Frontal cortex (tissue), 4 donors: ENCODE measurements around the gene SCRN1. TPM values are rescaled to one million over a fixed set of nuclear protein-coding genes. Genes with fewer than 3 reads are reported as not detected.

Source experiments
- DNase-seq, 2 donors: peaks; one replicate each; pipeline ENCODE4 v3.0.0; 2012; ENCODE audit warnings: low spot score in 2 of 2
- FAIRE-seq: peaks from 2 replicates; lab custom pipeline; 2012; peaks lifted over from hg19 to GRCh38; lab: Jason Lieb, UNC
- small RNA-seq: library from RNA; depleted of rRNA; stranded (forward); fragments of <200 nt; gene quantifications from one replicate; pipeline ENCODE3, GENCODE V24; 2014
- total RNA-seq: library from RNA; depleted of rRNA; stranded (reverse); fragments of >200 nt; gene quantifications from one replicate; pipeline ENCODE4 v1.2.3, GENCODE V29; 2014
- donor health status: control.
- donor health status: control.
- donor health status: control.

The SCRN1 gene
- total RNA-seq, 1 donor from 2014 or later = 88.5 TPM

DNA sequence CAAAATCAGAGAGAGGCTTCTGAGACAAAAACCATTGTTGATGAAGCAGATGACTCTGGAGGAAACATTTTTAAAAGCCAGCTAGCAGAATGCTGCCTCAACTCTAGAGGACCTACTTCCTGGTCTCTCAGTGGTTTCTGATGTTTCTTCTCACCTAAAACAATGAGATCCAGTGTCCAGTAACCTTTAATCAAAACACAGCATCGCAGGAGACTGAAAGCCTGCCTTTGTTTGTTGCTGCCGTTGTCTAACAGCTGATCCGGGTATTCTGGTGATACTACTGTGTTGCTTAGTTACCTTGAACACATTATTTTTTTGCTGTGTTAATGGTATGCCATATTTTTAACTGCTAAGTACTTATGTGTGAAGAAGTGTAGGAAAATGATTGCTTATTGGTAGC is 112.4 kb downstream of the SCRN1 start:
- FAIRE-seq (no peak), DNase-seq (no peak)

DNA sequence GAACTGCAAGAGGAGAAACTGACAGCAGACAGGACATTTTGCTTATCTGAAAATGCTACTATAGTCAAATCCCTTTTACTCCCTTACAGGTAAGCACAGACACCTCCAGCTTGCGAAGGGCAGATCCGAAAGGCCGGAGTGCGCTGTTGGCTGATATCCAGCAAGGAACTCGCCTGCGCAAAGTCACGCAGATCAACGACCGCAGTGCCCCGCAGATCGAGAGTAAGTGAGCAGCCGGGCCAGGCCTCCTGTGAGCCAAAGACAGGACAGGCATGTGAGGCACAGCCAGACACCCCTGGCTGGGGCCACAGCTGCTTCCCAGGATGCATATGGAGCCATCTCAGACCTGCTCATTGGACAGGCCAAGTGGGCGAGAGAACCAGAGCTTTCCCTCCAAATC is 113.9 kb downstream of the SCRN1 start:
- DNase-seq (no peak), FAIRE-seq (no peak)

DNA sequence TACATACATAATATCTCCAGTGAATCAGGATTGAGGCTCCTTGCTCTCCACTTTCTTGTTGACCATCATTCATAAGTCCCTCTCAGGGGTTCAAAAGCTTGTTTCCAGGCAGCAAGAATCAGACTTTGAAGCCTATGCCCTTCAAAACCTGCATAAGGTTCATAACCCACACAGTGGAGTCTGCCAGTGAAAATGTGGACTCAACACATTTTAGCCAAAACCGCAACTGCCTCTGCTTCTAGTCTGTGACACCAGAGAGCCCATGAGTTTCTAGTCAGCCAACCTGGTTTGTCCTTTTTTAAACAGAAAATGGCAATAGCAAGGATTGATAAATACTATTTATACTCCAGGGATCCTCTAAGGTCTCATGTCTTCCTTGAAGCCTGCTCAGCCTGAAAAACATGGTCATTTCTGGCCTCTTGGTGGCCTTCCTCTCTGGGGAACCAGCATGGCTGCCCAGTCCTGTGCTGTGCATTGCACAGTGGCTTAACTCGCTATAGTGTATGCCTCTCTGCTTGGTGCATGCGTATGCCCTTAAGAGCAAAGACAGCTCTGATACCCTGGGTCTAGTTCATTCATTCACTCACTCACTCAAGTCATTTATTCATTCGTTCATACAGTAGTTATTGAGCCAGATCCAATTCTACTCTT is 115.8 kb downstream of the SCRN1 start:
- no peak for FAIRE-seq
- DNase-seq = no peak

DNA sequence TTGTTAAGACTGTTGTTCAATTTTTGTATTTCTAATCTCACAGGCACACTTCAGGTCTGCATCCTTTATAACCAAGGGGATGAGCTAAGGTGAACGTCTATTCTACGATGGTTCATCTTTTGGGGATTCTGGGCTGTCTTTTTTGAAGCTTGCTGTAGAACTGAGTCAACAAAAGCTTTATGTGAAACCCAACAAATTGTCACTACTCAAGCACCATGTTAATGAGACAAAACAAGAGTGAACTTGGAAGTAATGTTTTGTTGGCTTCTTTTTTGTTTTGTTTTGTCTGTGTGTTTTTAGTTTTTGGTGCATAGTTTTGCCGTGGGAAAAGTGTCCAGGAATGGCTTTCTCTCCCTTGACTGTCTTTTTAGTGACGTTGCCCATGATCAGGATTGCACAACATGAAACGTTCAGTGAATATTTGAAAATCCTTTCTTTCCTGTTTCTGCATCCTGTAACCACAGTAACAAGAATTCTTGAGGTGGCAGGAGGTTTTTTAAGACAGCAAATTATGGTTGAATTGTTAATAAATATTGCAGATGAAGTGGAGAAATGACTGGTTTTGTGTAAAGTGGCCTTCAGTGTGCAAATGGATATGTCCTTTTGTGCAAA is 117.7 kb downstream of the SCRN1 start:
- DNase-seq = no peak

More for the DNA sequence above, 117.7 kb downstream of the SCRN1 start:
- FAIRE-seq = no peak

Small RNA genes lying within 50 kb of the gene (small RNA-seq; reads per million reads assigned to genes)
- gene RF01210 = not detected

Other genes starting within 250 kb of the SCRN1 start
- gene WIPF3, start 183.3 kb downstream of the SCRN1 start, total RNA-seq = 4.1 TPM
- 7.3 TPM for gene FKBP14, start 36.9 kb upstream of the SCRN1 start, total RNA-seq
- 30.6 TPM for gene PLEKHA8, start 38.6 kb upstream of the SCRN1 start, total RNA-seq
- gene MTURN, start 145.2 kb upstream of the SCRN1 start, total RNA-seq = 368 TPM